ENCODE measurements around the gene NDUFV1.
"Not testable (repeated sequence)": the region's sequence is repeated elsewhere in the genome, so short reads cannot be mapped to it uniquely, and the experiment has no call there.

Gene NDUFV1

DNA sequence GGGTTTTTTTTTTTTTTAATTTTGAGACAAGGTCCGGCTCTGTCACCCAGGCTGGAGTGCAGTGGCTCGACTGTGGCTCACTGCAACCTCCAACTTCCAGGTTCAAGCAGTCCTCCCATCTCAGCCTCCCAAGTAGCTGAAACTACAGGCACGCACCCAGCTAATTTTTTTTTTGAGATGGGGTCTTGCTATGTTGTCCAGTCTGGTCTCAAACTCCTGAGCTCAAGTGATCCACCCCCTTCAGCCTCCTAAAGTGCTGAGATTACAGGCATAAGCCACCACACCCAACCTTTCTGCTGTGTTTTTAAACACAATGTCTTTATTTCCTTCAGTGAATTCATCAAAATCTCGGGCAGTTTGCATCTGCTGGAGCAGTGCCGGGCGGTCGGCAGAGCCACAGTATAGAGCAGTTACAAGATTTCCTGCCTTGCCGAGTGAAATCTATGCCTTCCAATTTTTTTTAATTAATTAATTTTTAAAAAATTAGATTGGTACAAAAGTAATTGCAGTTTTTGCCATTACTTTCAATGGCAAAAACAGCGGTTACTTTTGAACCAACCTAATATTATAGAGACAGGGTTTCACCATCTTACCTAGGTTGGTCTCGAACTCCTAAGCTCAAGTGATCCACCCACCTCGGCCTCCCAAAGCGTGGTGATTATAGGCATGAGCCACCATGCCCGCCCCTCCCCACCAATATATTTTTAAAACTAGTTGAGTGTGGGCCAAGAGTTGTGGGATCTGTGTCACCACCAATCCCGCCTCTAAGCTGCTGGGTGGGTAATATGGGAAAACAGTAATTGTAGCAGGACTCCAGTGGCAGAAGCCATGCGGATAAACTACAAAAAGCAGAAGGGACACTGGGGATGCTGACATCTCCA lies 46.5 kb downstream of the NDUFV1 start:
- DNase-seq (ENCODE audit: low read depth in 4 of 4, low spot score in 1 of 4) = no peak

DNA sequence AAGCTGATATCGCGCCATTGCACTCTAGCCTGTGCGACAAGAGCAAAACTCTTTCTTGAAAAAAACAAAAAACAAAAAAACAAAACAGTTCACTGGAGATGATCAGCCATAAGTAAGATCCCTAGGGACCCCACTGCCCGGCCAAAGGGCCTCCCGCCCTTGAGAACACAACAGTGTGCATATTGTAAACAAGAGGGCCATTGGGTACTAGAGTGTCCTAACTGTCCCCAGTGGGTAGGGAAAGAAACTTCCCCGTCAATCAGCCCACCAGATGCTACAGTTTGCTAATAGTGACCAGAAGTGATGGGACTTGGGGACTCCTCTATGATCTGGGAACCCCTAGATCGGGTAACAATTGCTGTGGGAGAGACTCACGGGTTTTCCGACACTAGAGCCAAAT lies 47.5 kb downstream of the NDUFV1 start:
- DNase-seq (ENCODE audit: low read depth in 4 of 4, low spot score in 1 of 4) = no peak

DNA sequence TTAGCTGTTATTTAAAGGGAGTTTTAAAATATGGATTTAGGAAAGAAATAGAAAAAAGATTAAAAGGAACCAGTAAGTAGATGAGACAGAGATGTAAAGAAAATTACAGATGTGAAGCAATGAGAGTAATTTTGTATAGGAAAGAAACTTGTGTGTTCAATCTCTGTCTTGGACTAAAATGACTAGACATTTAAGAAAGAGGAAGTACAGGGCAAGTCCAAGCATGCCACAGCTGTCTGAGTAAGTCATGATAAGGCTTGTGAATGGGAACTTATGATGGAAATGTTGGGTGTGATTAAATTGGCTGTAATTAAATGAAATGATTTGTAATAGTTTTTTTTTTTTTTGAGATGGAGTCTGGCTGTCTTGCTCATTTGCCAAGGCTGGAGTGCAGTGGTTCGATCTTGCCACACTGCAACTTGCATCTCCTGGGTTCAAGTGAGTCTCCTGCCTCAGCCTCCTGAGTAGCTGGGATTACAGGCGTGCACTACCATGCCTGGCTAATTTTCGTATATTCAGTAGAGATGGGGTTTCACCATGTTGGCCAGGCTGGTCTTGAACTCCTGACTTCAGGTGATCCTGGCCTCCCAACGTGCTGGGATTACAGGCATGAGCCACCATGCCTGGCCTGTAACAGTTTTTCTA lies 49.7 kb downstream of the NDUFV1 start:
- no peak for DNase-seq (ENCODE audit: low read depth in 4 of 4, low spot score in 1 of 4)

DNA sequence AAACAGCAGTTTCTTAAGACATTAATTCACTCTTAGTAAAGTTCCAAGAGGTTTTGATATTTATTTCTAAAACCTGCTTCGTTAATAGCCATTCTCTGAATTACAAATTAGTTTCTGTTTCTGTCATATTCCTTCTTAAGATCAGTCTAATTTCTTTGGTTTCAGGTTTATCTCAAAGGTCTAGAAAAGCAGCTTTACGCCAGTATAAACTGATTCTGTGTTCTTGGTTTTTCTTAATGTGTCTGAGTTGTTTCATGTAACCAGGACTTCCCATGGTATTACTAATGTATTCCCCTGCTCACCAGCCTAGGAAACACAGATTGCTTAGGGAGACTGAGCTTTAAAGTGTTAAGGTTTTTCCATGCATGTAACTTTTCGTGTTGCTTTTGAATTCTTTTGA lies 50.6 kb downstream of the NDUFV1 start:
- no peak for DNase-seq (ENCODE audit: low read depth in 4 of 4, low spot score in 1 of 4)

DNA sequence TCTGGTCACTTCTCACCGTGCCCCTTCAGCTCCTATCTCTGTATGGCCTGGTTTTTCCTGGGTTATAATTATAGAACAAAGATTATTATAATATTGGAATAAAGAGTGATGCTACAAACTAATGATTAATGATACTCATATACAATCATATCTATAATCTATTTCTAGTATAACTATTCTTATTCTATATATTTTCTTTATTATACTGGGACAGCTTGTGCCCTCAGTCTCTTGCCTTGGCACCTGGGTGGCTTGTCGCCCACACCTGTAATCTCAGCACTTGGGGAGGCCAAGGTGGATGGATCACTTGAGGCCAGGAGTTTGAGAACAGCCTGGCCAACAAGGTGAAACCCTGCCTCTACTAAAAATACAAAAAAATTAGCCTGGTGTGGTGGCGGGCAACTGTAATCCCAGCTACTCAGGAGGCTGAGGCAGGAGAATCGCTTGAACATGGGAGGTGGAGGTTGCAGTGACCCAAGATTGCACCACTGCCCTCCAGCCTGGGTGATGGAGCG lies 53.0 kb downstream of the NDUFV1 start:
- DNase-seq (ENCODE audit: low read depth in 4 of 4, low spot score in 1 of 4) = not testable (repeated sequence)

DNA sequence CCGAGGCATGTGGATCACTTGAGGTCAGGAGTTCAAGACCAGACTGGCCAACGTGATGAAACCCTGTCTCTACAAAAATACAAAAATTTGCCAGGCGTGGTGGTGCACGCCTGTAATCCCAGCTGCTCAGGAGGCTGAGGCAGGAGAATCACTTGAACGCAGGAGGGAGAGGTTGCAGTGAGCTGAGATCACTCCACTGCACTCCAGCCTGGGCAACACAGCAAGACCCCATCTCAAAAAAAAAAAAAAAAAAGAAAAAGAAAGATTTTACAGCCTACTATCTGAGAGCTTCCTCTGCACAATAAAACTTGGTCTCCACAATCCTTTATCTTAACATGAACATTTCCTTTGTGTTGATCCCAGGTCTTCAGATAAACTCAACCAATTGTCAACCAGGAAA lies 54.0 kb downstream of the NDUFV1 start:
- not testable (repeated sequence) for DNase-seq (ENCODE audit: low read depth in 4 of 4, low spot score in 1 of 4)
